ENCODE data around the gene ADK. TPM values are rescaled to one million over a fixed set of nuclear protein-coding genes. Genes with fewer than 3 reads are reported as not detected.

Gene ADK
- total RNA-seq, 1 donor = 57.9 TPM

GRCh38 chr10:74644738-74645137, 493.7 kb downstream of the ADK start:
- no peak for DNase-seq (ENCODE audit: low read depth)
- H3K4me3 ChIP-seq (ENCODE audit: low read depth, low read length) = no peak overlapping the region
- TF ChIP-seq CTCF (IDR thresholded peaks at IDR 0.05; ENCODE audit: insufficient read depth, low read depth, low read length) = no peak

DNA sequence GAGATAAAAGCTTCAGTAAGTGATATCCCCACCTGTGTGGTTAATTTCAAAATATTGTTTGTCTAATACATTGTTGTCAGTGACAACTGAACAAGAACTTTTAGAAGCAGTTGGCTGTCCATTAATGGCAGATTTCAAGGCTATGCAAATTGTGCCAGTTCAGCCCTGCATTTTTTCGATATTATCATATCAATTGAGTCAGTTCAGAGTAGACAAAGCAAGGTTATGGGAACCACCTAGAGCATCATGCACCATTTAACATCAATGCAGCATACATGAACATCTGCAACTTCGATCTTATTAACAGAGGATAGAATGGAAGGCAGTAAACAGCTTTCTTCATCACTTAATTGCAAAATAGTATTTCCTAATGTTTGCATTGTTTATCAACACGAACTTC, 494.7 kb downstream of the ADK start:
- DNase-seq (ENCODE audit: low read depth) = no peak
- H3K4me3 ChIP-seq (ENCODE audit: low read depth, low read length) = no peak overlapping the region
- TF ChIP-seq CTCF (IDR thresholded peaks at IDR 0.05; ENCODE audit: insufficient read depth, low read depth, low read length) = no peak

GRCh38 chr10:74650613-74651012, 499.6 kb downstream of the ADK start:
- no peak for DNase-seq (ENCODE audit: low read depth)
- TF ChIP-seq CTCF (IDR thresholded peaks at IDR 0.05; ENCODE audit: insufficient read depth, low read depth, low read length) = no peak
- H3K4me3 ChIP-seq (ENCODE audit: low read depth, low read length) = no peak overlapping the region

DNA sequence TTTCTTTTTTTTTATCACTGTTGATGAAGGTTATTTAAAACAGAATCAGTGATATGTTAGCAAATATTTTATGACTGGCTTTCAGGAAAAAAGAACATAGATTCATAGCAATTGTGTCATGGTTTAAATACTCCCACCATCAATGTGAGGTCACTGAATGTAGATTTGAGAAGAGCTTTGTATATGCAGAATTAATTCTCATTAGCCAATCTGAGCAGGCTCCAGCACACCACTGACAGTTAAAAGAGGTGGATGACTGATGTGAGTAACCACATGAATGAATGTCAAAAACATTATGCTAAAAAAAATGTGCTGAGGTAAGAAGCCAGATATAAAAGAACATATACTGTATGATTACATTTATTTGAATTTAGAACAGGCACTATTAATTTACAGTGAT, 500.5 kb downstream of the ADK start:
- no peak overlapping the region for H3K4me3 ChIP-seq (ENCODE audit: low read depth, low read length)
- TF ChIP-seq CTCF (IDR thresholded peaks at IDR 0.05; ENCODE audit: insufficient read depth, low read depth, low read length) = no peak
- no peak for DNase-seq (ENCODE audit: low read depth)

DNA sequence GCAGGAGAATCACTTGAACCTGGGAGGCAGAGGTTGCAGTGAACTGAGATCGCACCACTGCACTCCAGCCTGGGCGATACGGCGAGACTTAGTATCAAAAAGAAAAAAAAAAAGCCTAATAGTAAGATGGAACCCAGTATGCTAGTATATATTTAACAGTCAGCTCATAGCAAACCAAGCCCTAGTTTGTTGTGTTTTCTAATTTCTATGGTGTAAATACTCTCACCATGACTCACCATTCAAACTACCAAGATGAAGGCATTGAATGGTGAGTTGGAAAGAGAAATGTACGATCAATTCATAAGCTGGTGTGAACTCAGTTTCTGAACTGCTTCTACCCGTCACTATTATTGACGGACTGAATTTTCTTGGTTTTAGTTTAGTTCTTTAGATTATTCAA, 501.6 kb downstream of the ADK start:
- H3K4me3 ChIP-seq (ENCODE audit: low read depth, low read length) = no peak overlapping the region
- no peak for DNase-seq (ENCODE audit: low read depth)
- no peak for TF ChIP-seq CTCF (IDR thresholded peaks at IDR 0.05; ENCODE audit: insufficient read depth, low read depth, low read length)

GRCh38 chr10:74658511-74658910, 507.5 kb downstream of the ADK start:
- DNase-seq (ENCODE audit: low read depth) = no peak
- no peak for TF ChIP-seq CTCF (IDR thresholded peaks at IDR 0.05; ENCODE audit: insufficient read depth, low read depth, low read length)

GRCh38 chr10:74662635-74663034, 511.6 kb downstream of the ADK start:
- TF ChIP-seq CTCF (IDR thresholded peaks at IDR 0.05; ENCODE audit: insufficient read depth, low read depth, low read length) = no peak
- no peak for DNase-seq (ENCODE audit: low read depth)
- no peak overlapping the region for H3K4me3 ChIP-seq (ENCODE audit: low read depth, low read length)

More at GRCh38 chr10:74658511-74658910, 507.5 kb downstream of the ADK start:
- H3K4me3 ChIP-seq (ENCODE audit: low read depth, low read length) = no peak overlapping the region
